T1000 (cell line): ENCODE measurements around the gene TP53BP2.
"Not testable (repeated sequence)": the region's sequence is repeated elsewhere in the genome, so short reads cannot be mapped to it uniquely, and the experiment has no call there.

Experiments
- DNase-seq: peaks from one replicate; lab custom pipeline; 2025; ENCODE audit warnings: mixed read lengths; lab: John Stamatoyannopoulos, UW

Gene TP53BP2

DNA sequence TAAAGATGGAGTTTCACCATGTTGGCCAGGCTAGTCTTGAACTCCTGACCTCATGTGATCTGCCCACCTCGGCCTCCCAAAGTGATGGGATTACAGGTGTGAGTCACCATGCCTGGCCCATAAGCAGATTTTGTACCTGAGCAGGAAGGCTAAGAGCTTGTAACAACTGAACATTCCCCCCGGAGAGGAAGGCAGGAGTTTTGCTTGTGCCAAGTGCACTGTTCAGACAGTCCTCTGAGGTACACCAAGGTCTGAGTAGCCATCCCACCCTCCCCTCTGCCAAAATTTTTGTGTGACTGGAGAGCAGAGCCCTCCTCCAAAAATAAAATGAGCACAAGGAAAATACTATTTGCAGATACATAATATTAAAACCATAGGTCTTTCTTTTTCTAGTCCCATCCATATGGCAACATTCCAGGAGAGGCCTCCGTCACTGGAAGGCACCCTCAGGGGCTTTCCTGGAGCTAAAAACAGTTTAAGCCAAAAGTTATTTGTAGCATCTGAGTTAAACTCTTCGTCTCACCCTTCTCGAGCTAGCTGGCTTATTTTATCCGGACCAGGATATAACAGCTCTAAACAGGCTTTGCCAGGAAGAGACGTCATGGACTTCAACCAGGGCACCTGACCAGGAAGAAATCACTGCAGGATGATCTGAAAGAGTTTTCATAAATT, 106.2 kb downstream of the TP53BP2 start:
- DNase-seq = no peak

DNA sequence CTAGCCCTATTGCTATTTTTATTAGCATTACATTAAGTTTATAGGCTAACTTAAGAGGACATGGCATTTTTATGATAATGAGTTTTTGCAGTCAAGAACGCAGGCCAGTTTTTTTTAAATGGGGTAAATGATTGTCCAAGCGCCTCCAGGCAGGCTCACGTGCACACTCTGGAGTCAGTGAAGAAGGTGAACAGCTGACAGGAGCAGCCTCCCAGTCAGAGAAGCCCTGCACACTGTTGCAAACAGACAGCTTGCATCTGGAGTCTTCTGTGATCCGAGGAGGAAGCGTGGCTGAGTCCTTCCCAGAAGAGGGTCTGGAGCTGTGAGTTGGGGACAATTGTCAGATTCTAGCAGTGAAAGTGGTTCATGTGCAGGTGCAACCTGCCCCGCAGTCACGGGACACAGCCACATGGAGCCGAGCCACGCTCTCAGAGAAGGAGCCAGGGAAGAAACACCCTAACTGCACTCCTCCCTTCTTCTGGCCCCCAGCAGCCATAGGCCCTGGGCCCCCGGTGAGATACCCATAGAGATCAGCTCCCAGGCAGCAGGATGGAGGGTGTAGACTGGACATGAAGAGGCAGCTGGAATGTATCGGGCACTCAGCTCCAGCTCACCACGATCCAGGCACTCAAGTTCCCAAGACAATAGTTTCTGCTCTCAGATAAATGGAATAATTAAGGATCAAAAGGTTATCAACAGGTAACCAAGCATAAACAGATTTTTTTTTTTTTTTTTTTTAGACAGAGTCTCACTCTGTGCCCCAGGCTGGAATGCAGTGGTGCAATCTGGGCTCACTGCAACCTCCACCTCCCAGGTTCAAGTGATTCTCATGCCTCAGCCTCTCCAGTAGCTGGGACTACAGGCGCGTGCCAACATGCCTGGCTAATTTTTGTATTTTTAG, 107.0 kb downstream of the TP53BP2 start:
- no peak for DNase-seq

- DNase-seq = no peak
Observed at GRCh38 chr1:223737342-223737741, 108.4 kb downstream of the TP53BP2 start.

- DNase-seq = not testable (repeated sequence)
Observed at GRCh38 chr1:223736638-223737037, 109.1 kb downstream of the TP53BP2 start.

DNA sequence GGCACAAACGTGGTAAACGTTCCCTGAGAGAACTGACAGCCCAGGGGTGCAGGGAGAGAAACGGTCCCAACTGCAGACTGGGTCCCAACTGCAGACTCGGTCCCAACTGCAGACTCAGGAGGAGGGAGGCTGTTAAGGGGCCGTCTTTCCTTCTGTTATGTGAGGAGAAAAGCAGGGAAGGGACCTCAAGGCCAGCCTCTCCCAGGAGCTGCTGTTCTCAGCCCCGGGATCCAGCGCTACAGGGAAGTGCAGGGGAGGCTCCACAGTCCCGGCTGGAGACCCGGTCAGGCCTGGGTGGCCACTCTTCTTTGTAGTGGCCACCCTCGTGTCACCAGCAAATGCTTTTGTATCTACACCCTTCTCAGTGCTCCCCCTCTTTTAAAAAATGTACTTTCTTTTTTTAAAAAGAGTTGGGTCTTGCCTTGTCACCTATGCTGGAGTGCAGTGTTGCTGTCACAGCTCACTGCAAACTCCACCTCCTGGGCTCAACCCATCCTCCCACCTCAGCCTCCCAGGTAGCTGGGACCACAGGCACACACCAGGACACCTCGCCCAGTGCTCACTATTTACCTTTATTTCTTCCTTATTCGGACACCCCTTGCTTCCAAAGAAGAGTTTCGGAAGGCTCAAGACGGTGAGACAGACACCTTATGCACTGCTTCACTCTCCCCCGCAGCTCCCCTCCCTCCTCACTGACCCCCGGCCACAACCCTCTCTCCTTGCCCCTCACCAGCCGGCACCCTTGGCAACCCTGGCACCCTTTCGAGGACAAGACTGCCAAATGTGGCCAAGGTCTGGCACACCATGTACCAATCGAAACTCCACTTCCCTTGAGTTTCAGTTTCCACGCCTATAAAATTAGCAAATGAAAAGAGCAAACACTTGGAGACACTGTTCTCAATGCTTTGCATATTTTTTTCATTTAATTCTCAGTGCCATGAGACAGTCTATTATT, 111.6 kb downstream of the TP53BP2 start:
- DNase-seq = no peak

DNA sequence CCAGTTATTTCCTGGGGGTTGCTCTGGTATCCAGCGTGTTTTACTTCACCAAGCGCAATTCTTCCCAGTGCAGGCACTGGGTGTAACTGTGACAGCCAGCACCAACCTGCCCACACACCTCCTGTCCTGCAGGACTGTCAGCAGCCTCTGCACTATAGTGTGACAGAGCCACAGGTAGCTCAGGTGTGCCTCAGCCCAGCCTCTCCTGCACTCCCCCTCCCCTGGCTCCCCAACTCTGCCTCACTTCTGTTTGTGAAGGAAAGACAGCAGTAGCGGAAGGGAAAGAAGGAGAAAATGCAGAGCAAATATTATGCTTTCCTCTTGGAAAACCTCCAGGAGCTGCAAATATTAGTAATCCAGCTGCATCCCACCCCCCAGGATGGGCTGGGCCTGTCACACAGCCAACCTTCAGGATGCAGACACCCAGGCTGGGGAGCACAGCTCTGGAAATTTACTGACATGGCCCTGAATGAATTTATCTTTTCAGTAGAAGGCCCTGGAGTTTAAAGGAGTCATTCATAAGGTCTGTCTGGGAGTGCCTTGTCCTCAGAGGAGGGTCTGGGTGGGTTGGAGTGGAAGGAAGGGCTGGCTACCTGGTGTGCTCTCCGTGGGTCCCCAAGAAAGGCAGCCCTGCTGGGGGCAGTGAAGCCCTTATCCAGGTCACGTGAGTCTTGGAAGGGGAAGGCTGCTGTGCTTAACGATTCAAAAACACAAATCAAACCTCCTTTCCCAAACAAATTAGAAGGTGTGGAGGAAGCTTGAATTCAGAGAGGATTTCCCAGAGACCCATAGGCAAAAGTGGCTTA, 112.6 kb downstream of the TP53BP2 start:
- no peak for DNase-seq

- DNase-seq = no peak
Observed at GRCh38 chr1:223731133-223731770, 114.5 kb downstream of the TP53BP2 start.

DNA sequence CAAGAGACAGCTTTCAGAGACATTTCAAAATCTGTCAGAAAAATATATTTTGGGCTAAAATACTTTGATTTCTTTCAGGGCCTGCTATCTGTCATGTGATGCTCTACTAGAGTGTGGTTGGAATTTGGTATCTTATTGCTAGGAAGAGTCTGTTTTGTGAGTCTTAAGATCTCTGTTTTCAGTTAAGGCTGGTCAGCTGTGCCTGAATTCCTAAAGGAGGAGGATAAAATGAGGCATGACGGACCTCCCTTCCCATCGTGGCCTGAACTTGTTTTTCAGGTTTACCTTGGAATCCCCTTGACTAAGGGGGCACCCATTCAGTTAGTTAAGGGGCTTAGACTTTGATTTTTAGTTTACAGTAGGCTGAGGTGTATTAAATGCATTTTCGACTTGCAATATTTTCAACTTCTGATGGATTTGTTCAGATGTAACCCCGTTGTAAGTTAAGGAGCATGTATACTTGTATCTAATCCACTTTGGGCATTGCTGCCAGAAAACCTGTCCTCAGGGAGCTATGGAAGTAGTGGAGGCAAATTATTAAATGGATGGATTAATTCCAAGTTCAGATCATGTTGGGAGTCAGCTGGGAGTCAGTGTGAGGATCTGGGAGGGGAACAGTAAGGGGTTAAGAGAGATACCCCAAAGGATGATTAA, 115.1 kb downstream of the TP53BP2 start:
- DNase-seq = no peak

DNA sequence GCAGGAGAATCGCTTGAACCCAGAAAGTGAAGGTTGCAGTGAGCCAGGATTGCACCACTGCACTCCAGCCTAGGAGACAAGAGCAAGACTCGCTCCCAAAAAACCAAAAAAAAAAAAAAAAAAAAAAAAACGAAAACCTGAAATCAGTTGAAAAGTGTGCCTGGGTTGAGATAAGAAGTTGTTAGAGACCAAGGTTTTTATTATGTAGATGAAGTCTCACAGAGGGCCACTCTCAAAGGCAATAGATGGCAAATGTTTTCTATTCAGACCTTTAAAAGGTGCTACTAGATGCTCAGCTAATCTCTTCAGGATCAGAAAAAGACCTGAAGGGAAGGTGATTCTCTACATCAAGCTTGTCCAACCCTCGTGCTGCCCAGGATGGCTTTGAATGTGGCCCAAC, 115.8 kb downstream of the TP53BP2 start:
- no peak for DNase-seq
